WERI-Rb-1 (cell line): ENCODE measurements around the gene ING4.

Experiments used
- DNase-seq: peaks from one replicate; pipeline ENCODE4 v3.0.0-alpha.2; 2020
- H3K27ac ChIP-seq: fragments of 250-450 bp; sonication (Bioruptor Pico); 2 replicates; pipeline ENCODE4 v1.5.1; 2020; ENCODE audit warnings: mild to moderate bottlenecking, moderate library complexity
- H3K27me3 ChIP-seq: fragments of 250-450 bp; sonication (Bioruptor Pico); 2 replicates; pipeline ENCODE4 v1.5.1; 2021; ENCODE audit warnings: mild to moderate bottlenecking, low read depth, moderate library complexity; ENCODE audit not compliant: insufficient read depth, severe bottlenecking
- H3K36me3 ChIP-seq: fragments of 250-450 bp; sonication (Bioruptor Pico); 2 replicates; pipeline ENCODE4 v1.5.1; 2020; ENCODE audit warnings: mild to moderate bottlenecking, moderate library complexity
- H3K4me3 ChIP-seq: 2 replicates; pipeline ENCODE4 v1.5.1; 2011; ENCODE audit warnings: low read depth, mild to moderate bottlenecking, control low read depth, low read length
- H3K9me3 ChIP-seq: fragments of 250-450 bp; sonication (Bioruptor Pico); 2 replicates; pipeline ENCODE4 v1.5.1; 2021; ENCODE audit warnings: mild to moderate bottlenecking, moderate library complexity; ENCODE audit not compliant: severe bottlenecking
- TF ChIP-seq, protein P1 (sequence below): IDR thresholded peaks from 2 replicates; pipeline ENCODE4 v1.5.1; 2011; ENCODE audit warnings: low read depth, mild to moderate bottlenecking, control low read depth, inconsistent platforms, low read length

The ING4 gene

DNA sequence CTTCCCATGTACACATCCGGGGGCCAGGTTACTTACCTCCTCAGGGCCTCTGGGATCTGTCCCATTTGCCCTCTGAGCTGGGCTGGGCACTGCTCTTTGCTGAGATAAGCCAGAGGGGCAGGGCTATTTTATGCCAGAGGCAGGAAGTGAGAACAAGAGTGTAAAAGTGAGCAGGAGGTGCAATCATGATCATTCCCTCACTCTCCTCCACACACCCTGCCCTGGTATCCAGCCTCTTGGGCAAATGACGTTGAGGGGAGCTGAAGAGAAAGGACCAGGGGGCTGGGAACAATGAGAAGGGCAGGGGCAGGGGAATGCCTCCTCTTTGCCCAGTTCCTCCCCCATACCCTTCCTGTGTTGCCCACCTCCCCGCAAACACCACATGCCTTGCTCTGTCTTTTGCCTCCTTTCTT, 31.4 kb downstream of the ING4 start:
- TF ChIP-seq, protein P1, sequence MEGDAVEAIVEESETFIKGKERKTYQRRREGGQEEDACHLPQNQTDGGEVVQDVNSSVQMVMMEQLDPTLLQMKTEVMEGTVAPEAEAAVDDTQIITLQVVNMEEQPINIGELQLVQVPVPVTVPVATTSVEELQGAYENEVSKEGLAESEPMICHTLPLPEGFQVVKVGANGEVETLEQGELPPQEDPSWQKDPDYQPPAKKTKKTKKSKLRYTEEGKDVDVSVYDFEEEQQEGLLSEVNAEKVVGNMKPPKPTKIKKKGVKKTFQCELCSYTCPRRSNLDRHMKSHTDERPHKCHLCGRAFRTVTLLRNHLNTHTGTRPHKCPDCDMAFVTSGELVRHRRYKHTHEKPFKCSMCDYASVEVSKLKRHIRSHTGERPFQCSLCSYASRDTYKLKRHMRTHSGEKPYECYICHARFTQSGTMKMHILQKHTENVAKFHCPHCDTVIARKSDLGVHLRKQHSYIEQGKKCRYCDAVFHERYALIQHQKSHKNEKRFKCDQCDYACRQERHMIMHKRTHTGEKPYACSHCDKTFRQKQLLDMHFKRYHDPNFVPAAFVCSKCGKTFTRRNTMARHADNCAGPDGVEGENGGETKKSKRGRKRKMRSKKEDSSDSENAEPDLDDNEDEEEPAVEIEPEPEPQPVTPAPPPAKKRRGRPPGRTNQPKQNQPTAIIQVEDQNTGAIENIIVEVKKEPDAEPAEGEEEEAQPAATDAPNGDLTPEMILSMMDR: no peak
- DNase-seq: no peak
- Histone ChIP-seq H3K9me3 (no peaks in the 10 kb centered on the region), H3K27me3 (no peaks in the 10 kb centered on the region), H3K36me3 (no peaks in the 10 kb centered on the region), H3K27ac (no peak overlapping the region), H3K4me3 (no peak overlapping the region)

DNA sequence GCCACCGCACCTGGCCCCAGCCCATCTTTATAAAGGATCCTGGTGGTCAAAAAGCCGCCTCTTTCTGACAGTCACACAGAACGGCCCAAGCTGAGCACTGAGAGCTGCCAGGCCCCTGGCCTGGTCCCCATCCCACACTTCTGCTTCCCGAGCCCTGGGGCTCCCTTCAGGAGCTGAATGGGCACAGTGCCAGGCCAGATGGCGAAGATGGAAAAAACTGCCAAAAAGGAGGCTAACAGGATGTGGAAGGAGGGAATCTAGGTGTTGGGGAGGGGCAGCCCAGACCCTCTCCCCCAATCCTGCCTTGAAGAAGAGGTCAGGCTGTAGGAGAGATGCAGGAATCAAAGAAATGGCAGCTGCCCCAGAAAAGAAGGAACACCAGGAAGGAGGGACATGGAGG, 32.2 kb downstream of the ING4 start:
- Histone ChIP-seq H3K36me3 (no peaks in the 10 kb centered on the region), H3K27me3 (no peaks in the 10 kb centered on the region), H3K27ac (no peak overlapping the region), H3K4me3 (no peak overlapping the region), H3K9me3 (no peaks in the 10 kb centered on the region)
- TF ChIP-seq, protein P1: no peak
- DNase-seq: no peak

DNA sequence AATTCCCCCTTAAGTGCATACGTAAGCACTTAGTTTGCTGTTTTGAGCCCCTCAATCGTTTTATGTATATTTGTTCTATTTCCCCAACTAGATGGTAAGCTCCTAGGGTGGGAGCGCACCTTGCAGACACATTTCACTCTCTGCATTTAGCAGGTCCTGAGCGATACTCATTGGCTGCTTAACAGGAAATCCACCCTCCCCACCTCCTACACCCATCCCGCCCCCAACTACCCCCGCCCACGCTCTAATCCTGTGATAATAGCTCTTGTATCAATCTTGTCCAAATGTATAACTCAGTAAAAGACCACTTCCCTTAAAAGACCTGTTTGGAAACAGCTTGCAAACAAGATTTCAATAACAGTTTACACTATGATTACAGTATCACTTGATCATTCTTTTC, 35.3 kb downstream of the ING4 start:
- H3K4me3 ChIP-seq: no peak overlapping the region
- H3K27me3 ChIP-seq: no peaks in the 10 kb centered on the region
- no peaks in the 10 kb centered on the region for H3K9me3 ChIP-seq
- H3K27ac ChIP-seq: no peak overlapping the region
- DNase-seq: peak; percentile 35
- H3K36me3 ChIP-seq: no peaks in the 10 kb centered on the region
- TF ChIP-seq, protein P1: no peak

DNA sequence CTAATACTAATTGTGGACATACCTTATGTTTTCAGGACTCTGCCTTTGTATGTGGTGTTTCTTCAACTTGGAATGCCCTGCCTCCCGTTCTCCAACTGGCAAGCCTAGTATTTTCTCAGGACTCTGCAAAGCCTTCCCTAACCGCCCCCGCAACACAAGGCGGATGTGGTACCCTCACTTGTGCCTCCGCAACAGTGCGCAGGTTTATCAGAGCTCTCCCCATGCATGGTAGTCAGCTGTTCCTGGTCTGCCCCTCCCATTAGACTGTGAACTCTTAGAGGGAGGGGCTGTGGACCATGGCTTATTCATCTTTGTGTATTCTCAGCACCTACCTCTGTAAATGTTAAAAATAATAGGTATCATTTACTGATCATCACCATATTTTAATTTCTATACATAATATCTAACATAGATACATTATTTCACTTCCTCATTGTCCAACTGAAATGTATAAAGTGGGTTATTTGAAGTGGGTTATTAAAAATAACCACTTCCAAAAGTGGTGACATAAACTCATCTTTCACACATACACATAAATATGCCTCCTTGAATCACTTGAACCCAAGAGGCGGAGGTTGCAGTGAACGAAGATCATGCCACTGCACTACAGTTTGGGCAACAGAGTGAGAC, 36.1 kb downstream of the ING4 start:
- no peak for DNase-seq
- H3K27ac ChIP-seq: no peak overlapping the region

DNA sequence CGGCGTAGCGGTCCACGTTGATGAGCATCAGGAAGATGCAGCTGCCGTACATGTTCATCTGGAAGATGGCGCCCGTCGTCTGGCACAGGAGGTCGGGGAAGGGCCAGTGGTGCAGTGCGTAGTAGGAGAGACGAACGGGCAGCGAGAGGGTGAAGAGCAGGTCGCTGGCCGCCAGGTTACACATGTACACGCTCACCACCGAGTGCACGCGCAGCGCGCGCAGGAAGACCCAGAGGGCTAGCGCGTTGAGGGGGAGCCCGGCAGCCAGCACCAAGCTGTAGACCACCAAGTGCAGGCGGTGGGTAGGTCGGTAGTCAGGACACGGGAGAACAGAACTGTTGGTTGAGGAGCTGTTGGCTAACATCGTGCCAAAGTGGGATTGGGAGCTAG, 42.0 kb downstream of the ING4 start:
- H3K27me3 ChIP-seq: no peaks in the 10 kb centered on the region
- no peaks in the 10 kb centered on the region for H3K9me3 ChIP-seq
- H3K27ac ChIP-seq: no peak overlapping the region
- DNase-seq: no peak
- TF ChIP-seq, protein P1: no peak
- no peak overlapping the region for H3K4me3 ChIP-seq
- no peaks in the 10 kb centered on the region for H3K36me3 ChIP-seq

More for the DNA sequence above, 36.1 kb downstream of the ING4 start:
- H3K4me3 ChIP-seq: no peak overlapping the region
- H3K36me3 ChIP-seq: no peaks in the 10 kb centered on the region
- H3K9me3 ChIP-seq: no peaks in the 10 kb centered on the region
- H3K27me3 ChIP-seq: no peaks in the 10 kb centered on the region
- TF ChIP-seq, protein P1: no peak

DNA sequence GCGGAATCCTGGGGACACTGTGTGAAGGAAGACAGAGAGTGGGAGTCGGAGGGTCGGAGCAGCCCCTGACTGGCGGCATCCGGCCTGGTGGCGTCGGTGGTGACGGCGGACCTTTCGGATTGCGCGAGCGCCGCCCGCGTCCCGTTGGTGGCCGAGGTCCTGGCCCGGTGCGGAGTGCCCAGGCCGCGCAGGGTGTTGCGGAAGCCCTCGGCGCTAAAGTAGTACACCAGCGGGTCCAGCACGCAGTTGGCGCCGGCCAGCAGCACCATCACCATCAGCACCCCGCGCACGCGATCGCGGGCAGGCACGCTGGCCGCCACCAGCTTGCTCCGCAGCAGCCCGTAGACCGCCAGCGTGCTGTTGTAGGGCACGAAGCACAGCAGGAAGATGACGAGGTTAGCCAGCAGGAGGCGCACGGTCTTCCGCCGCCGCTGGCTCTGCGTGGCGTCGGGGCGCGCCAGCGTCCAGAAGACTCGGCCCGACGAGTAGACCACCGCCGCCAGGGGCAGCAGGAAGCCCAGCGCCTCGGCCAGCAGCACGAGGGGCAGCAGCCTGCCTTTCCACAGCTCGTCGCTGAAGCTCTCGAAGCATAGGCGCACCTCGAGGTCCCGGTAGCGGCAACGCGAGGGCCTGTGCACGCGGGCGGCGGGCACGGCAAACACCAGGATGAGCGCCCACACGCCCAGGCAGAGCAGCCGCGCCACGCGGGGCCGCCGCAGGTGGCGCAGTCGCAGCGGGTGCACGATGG, 42.6 kb downstream of the ING4 start:
- no peak overlapping the region for H3K4me3 ChIP-seq
- DNase-seq: no peak
- TF ChIP-seq, protein P1: 0 out of 2 replicates have a peak, but pooled peaks have one; percentile 4

More for the DNA sequence above, 42.6 kb downstream of the ING4 start:
- Histone ChIP-seq H3K27ac (no peak overlapping the region), H3K27me3 (no peaks in the 10 kb centered on the region), H3K9me3 (no peaks in the 10 kb centered on the region), H3K36me3 (no peaks in the 10 kb centered on the region)
